H1 (cell line): ENCODE measurements around the gene FOXO1. TPM values are rescaled to one million over a fixed set of nuclear protein-coding genes. Genes with fewer than 3 reads are reported as not detected.

Experiments used
- CTCF ChIA-PET: fragments of 300-600 bp; sonication (Branson Sonifier 250); formaldehyde crosslinking; loops from one replicate; lab custom pipeline; 2021; ENCODE audit not compliant: partially characterized antibody; lab: Charles Lee
- POLR2A ChIA-PET: fragments of 300-600 bp; sonication (Branson Sonifier 250); formaldehyde crosslinking; loops from one replicate; lab custom pipeline; 2021; ENCODE audit warnings: inconsistent platforms; ENCODE audit not compliant: partially characterized antibody; lab: Charles Lee
- DNase-seq, 2 experiments: peaks; one replicate each; pipeline versions ENCODE4 v3.0.0 to v3.0.0-alpha.2; 2010 to 2022; ENCODE audit warnings: low spot score in 2 of 2, low read depth in 1 of 2, mixed read lengths in 1 of 2
- FAIRE-seq: peaks from 2 replicates; lab custom pipeline; 2011; peaks lifted over from hg19 to GRCh38; lab: Jason Lieb, UNC
- H2AFZ ChIP-seq: 2 replicates; pipeline ENCODE4 v1.8.1; 2012; ENCODE audit warnings: low read length, inconsistent platforms
- H2AK5ac ChIP-seq: 2 replicates; pipeline ENCODE4 v1.6.1; 2013; ENCODE audit warnings: low read depth, low read length
- H2BK120ac ChIP-seq: replicated peaks from 2 replicates; pipeline ENCODE3; 2013; ENCODE audit warnings: low read depth, low read length, inconsistent platforms
- H2BK12ac ChIP-seq: 2 replicates; pipeline ENCODE4 v1.6.1; 2013; ENCODE audit warnings: low read depth, low read length
- H2BK15ac ChIP-seq: 2 replicates; pipeline ENCODE4 v1.6.1; 2013; ENCODE audit warnings: low read length
- H2BK20ac ChIP-seq: 2 replicates; pipeline ENCODE4 v1.6.1; 2013; ENCODE audit warnings: low read length
- H2BK5ac ChIP-seq: 2 replicates; pipeline ENCODE4 v1.6.1; 2013; ENCODE audit warnings: low read depth, low read length
- H3K14ac ChIP-seq: 2 replicates; pipeline ENCODE4 v1.6.1; 2013; ENCODE audit warnings: inconsistent platforms; ENCODE audit not compliant: insufficient read length
- H3K18ac ChIP-seq: 2 replicates; pipeline ENCODE4 v1.6.1; 2013; ENCODE audit warnings: low read length; ENCODE audit errors: extremely low read depth
- H3K23ac ChIP-seq: 2 replicates; pipeline ENCODE4 v1.6.1; 2013; ENCODE audit warnings: inconsistent platforms; ENCODE audit not compliant: insufficient read length
- H3K23me2 ChIP-seq: 2 replicates; pipeline ENCODE4 v1.6.1; 2013; ENCODE audit warnings: low read depth, low read length
- H3K27ac ChIP-seq: 2 replicates; pipeline ENCODE4 v1.6.1; 2011; ENCODE audit warnings: low read depth, low read length, inconsistent platforms
- H3K27me3 ChIP-seq, 4 experiments: replicated peaks in 1 of 4; 1 replicate in 1 of 4; 2 replicates in 3 of 4; pipeline versions ENCODE4 v1.6.1 to v1.8.1; 2011 to 2013; ENCODE audit warnings: low read length in 3 of 4, mild to moderate bottlenecking in 3 of 4, inconsistent platforms in 2 of 4, mixed read lengths in 2 of 4, moderate library complexity in 1 of 4; ENCODE audit not compliant: control insufficient read depth in 3 of 4, insufficient read depth in 3 of 4; ENCODE audit errors: extremely low read depth in 1 of 4
- H3K36me3 ChIP-seq, 4 experiments: 2 replicates each; pipeline versions ENCODE4 v1.6.1 to v1.8.1; 2011 to 2013; ENCODE audit warnings: mild to moderate bottlenecking in 4 of 4, low read length in 3 of 4, moderate library complexity in 2 of 4, control low read depth in 1 of 4, inconsistent platforms in 1 of 4; ENCODE audit not compliant: insufficient read depth in 4 of 4, control insufficient read depth in 2 of 4
- H3K4ac ChIP-seq: replicated peaks from 2 replicates; pipeline ENCODE3; 2013; ENCODE audit warnings: low read length, low read depth, mixed read lengths, inconsistent platforms; ENCODE audit not compliant: insufficient read length
- H3K4me1 ChIP-seq, 4 experiments: replicated peaks in 1 of 4; 1 replicate in 1 of 4; 2 replicates in 3 of 4; pipeline versions ENCODE4 v1.6.1 to v1.8.1; 2011 to 2013; ENCODE audit warnings: low read length in 3 of 4, inconsistent platforms in 2 of 4, mixed read lengths in 1 of 4; ENCODE audit not compliant: insufficient read depth in 4 of 4, control insufficient read depth in 3 of 4
- H3K4me2 ChIP-seq, 2 experiments: 2 replicates each; pipeline versions ENCODE4 v1.6.1 to v1.8.1; 2011 to 2013; ENCODE audit warnings: low read depth in 2 of 2, low read length in 2 of 2, control low read depth in 1 of 2, inconsistent platforms in 1 of 2, mild to moderate bottlenecking in 1 of 2; ENCODE audit not compliant: insufficient read depth in 1 of 2
- H3K4me3 ChIP-seq, 4 experiments: fragments of 200-600, 300-600 bp in 1 of 4; sonication (generic), shearing (Covaris generic), sonication (Bioruptor Twin) in 1 of 4; 2 replicates each; pipeline versions ENCODE4 v1.5.1 to v1.8.1; 2011 to 2016; ENCODE audit warnings: low read length in 4 of 4, low read depth in 3 of 4, control low read depth in 2 of 4, inconsistent platforms in 2 of 4, mild to moderate bottlenecking in 2 of 4, mixed read lengths in 1 of 4, moderate library complexity in 1 of 4; ENCODE audit not compliant: insufficient read depth in 2 of 4; ENCODE audit errors: extremely low read depth in 1 of 4
- H3K56ac ChIP-seq: replicated peaks from 2 replicates; pipeline ENCODE3; 2013; ENCODE audit warnings: low read depth, mild to moderate bottlenecking, mixed read lengths, low read length, inconsistent platforms; ENCODE audit not compliant: insufficient read length
- H3K79me1 ChIP-seq: 2 replicates; pipeline ENCODE4 v1.6.1; 2013; ENCODE audit warnings: low read depth, low read length, control low read depth
- H3K79me2 ChIP-seq, 2 experiments: 2 replicates each; pipeline versions ENCODE4 v1.6.1 to v1.8.1; 2012 to 2013; ENCODE audit warnings: low read length in 2 of 2, mild to moderate bottlenecking in 2 of 2, inconsistent platforms in 1 of 2; ENCODE audit not compliant: insufficient read depth in 2 of 2, control insufficient read depth in 1 of 2
- H3K9ac ChIP-seq, 4 experiments: replicated peaks in 1 of 4; 1 replicate in 1 of 4; 2 replicates in 3 of 4; pipeline versions ENCODE4 v1.6.1 to v1.8.1; 2011 to 2013; ENCODE audit warnings: low read depth in 3 of 4, low read length in 3 of 4, control low read depth in 2 of 4, mild to moderate bottlenecking in 2 of 4, moderate library complexity in 2 of 4, inconsistent platforms in 1 of 4; ENCODE audit errors: extremely low read depth in 1 of 4
- H3K9me3 ChIP-seq, 2 experiments: 2 replicates each; pipeline versions ENCODE4 v1.6.1 to v1.8.1; 2012 to 2013; ENCODE audit warnings: mild to moderate bottlenecking in 2 of 2, moderate library complexity in 2 of 2, control low read depth in 1 of 2, inconsistent platforms in 1 of 2, low read depth in 1 of 2, low read length in 1 of 2, mixed read lengths in 1 of 2; ENCODE audit not compliant: insufficient read depth in 2 of 2
- H4K20me1 ChIP-seq, 2 experiments: replicated peaks in 1 of 2; 2 replicates each; pipeline versions ENCODE3 to v1.8.1; 2011 to 2013; ENCODE audit warnings: inconsistent platforms in 2 of 2, low read length in 2 of 2, mild to moderate bottlenecking in 1 of 2; ENCODE audit not compliant: insufficient read depth in 2 of 2, control insufficient read depth in 1 of 2
- H4K5ac ChIP-seq: 2 replicates; pipeline ENCODE4 v1.6.1; 2013; ENCODE audit warnings: low read length, low read depth, mixed read lengths, inconsistent platforms; ENCODE audit not compliant: insufficient read length
- H4K8ac ChIP-seq: 2 replicates; pipeline ENCODE4 v1.8.0; 2013; ENCODE audit warnings: mild to moderate bottlenecking, moderate library complexity, low read length, inconsistent platforms; ENCODE audit not compliant: insufficient read depth; ENCODE audit errors: extremely low read depth
- H4K91ac ChIP-seq: replicated peaks from 2 replicates; pipeline ENCODE3; 2013; ENCODE audit warnings: low read length, mixed read lengths, inconsistent platforms; ENCODE audit not compliant: insufficient read length
- CBX5 ChIP-seq: fragments of 300-800, 300-1000 bp; sonication (generic); IDR thresholded peaks from 2 replicates; pipeline ENCODE4 v1.7.1; 2016; ENCODE audit warnings: antibody characterized with exemption, low read length, low read depth
- EZH2 ChIP-seq: fragments of 200-600 bp; sonication (generic); IDR thresholded peaks from 2 replicates; pipeline ENCODE4 v1.7.1; 2012; ENCODE audit warnings: low read depth, mild to moderate bottlenecking, moderate library complexity, low read length, inconsistent platforms; ENCODE audit not compliant: severe bottlenecking
- GABPA ChIP-seq: IDR thresholded peaks from 2 replicates; pipeline ENCODE4 v1.6.1; 2011; ENCODE audit warnings: mild to moderate bottlenecking, low read length, moderate library complexity, borderline replicate concordance; ENCODE audit not compliant: insufficient read depth
- HDAC6 ChIP-seq: IDR thresholded peaks from one replicate; pipeline ENCODE4 v1.7.1; 2012; ENCODE audit warnings: low read depth, mild to moderate bottlenecking, inconsistent platforms, low read length, moderate library complexity
- JUN ChIP-seq: IDR thresholded peaks from 2 replicates; pipeline ENCODE4 v1.6.1; 2011; ENCODE audit warnings: low read depth, mild to moderate bottlenecking, improper control_type of control experiment, low read length
- NRF1 ChIP-seq: IDR thresholded peaks from 2 replicates; pipeline ENCODE4 v1.6.1; 2011; ENCODE audit warnings: mild to moderate bottlenecking, low read depth, low read length, improper control_type of control experiment
- POLR2A ChIP-seq, 2 experiments: IDR thresholded peaks; 1 replicate in 1 of 2; 2 replicates in 1 of 2; pipeline ENCODE4 v1.6.1; 2011; ENCODE audit warnings: low read depth in 2 of 2, low read length in 2 of 2, mild to moderate bottlenecking in 2 of 2; ENCODE audit errors: control extremely low read depth in 1 of 2
- POLR2AphosphoS5 ChIP-seq: IDR thresholded peaks from 2 replicates; pipeline ENCODE4 v1.6.1; 2011; ENCODE audit warnings: low read depth, low read length
- RFX5 ChIP-seq: IDR thresholded peaks from 2 replicates; pipeline ENCODE4 v1.6.1; 2011; ENCODE audit warnings: low read depth, low read length, improper control_type of control experiment, borderline replicate concordance
- SIN3A ChIP-seq, 2 experiments: IDR thresholded peaks in 1 of 2; conservative IDR thresholded peaks in 1 of 2; 2 replicates each; pipeline ENCODE4 v1.6.1; 2011 to 2012; ENCODE audit warnings: low read length in 2 of 2, improper control_type of control experiment in 1 of 2, low read depth in 1 of 2, mild to moderate bottlenecking in 1 of 2
- TAF1 ChIP-seq: IDR thresholded peaks from 2 replicates; pipeline ENCODE4 v1.6.1; 2011; ENCODE audit warnings: mild to moderate bottlenecking, low read depth, low read length
- YY1 ChIP-seq: IDR thresholded peaks from 2 replicates; pipeline ENCODE4 v1.6.1; 2011; ENCODE audit warnings: low read depth, mild to moderate bottlenecking, low read length
- WGBS, 2 experiments: shearing (Covaris generic) in 1 of 2; methylation state at CpG; one replicate each; pipeline versions ENCODE4 v1.1.6 to v1.1.7; 2013 to 2015; ENCODE audit warnings: low lambda C conversion rate in 2 of 2, mixed read lengths in 2 of 2, inconsistent platforms in 1 of 2, low coverage in 1 of 2, missing lambda C conversion rate in 1 of 2; ENCODE audit not compliant: insufficient replicate concordance in 2 of 2, insufficient coverage in 1 of 2, insufficient read length in 1 of 2; ENCODE audit errors: extremely low coverage in 1 of 2, missing lambda C conversion rate in 1 of 2; 5-methylcytosine and 5-hydroxymethylcytosine counted together
- polyA plus RNA-seq, 7 experiments: library from polyadenylated mRNA; depleted of rRNA in 3 of 7; stranded (reverse) in 5 of 7; unstranded in 2 of 7; fragments of >200 nt in 5 of 7; fragments of 200-250 nt in 2 of 7; gene quantifications; 1 replicate in 5 of 7; 2 replicates in 1 of 7; 4 replicates in 1 of 7; pipeline versions ENCODE4 v1.2.1 to v1.2.3, GENCODE V29; 2011 to 2013; ENCODE audit warnings: missing spikeins in 2 of 7, mixed read lengths in 2 of 7
- total RNA-seq: library from RNA; stranded (reverse); fragmentation: NEBNext Ultra II Directional; extraction: Animal tissue kit (Norgen Biotek cat#: 25700); gene quantifications from 2 replicates; pipeline ENCODE4 v1.2.1, GENCODE V29; 2021
- TF ChIP-seq, protein P1 (sequence below): IDR thresholded peaks from 2 replicates; pipeline ENCODE4 v1.6.1; 2012; ENCODE audit warnings: inconsistent platforms
- TF ChIP-seq, protein P2 (sequence below): IDR thresholded peaks from 2 replicates; pipeline ENCODE4 v1.6.1; 2012; ENCODE audit warnings: inconsistent platforms

Gene FOXO1
- total and polyA plus RNA-seq, 2 of the 8 experiments (the other 6 are each of a cell fraction or from before 2014, with no cell fraction given), result 35.3 to 56.9 TPM

DNA sequence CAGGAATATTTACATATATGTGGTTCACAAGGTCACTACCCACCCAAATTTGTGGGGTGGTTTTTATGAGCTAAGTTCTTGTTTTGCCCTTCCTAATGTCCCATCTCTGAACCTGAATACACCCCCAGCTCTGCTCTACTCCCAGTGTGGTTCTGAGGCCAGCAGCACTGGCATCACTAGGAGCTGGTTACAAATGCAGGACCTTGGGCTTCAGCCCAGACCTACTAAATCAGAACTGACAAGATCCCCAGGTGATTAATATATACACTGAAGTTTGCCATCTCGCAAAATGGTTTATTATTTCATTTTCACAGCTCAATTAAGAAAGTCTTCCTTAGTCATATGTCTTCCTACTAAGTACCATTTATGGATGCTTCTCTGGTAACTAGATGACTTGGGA is 67.9 kb downstream of the FOXO1 start:
- H3K36me3 ChIP-seq, result no peaks in the 10 kb centered on the region
- POLR2A ChIA-PET, result interaction anchor here (1.8 kb wide), 1 partner anchor 13 kb away, joined by 4 read pairs; no protein-coding TSS in a partner anchor
- H3K23me2 ChIP-seq, result no peaks in the 10 kb centered on the region
- H3K4me1 ChIP-seq, result peaks cover 13 to 20% (median 18%) of the 10 kb centered on the region in 4 experiments
- no peak overlapping the region for H2BK12ac ChIP-seq
- WGBS, 2 experiments, result 100% methylated on average over 1 of the region's 1 CpG; no CpG with 5 or more reads in 1 of the 2 experiments
- no peak overlapping the region for H2BK5ac ChIP-seq
- H4K91ac ChIP-seq, result no peak overlapping the region
- H2BK15ac ChIP-seq, result no peak overlapping the region
- H3K79me1 ChIP-seq, result peaks cover 16% of the 10 kb centered on the region
- no peak for FAIRE-seq
- no peak overlapping the region for H2AFZ ChIP-seq
- no peaks in the 10 kb centered on the region for H3K9me3 ChIP-seq
- H3K4me2 ChIP-seq, result no peak overlapping the region
- H3K79me2 ChIP-seq, result peaks cover 27 to 100% of the 10 kb centered on the region in 2 experiments; a peak in 3 of 4 replicates
- H3K9ac ChIP-seq, result no peak overlapping the region
- H3K27ac ChIP-seq, result no peak overlapping the region
- H3K23ac ChIP-seq, result no peak overlapping the region
- DNase-seq, result no peak
- no peak overlapping the region for H4K8ac ChIP-seq
- no peak overlapping the region for H3K14ac ChIP-seq
- H4K5ac ChIP-seq, result no peak overlapping the region
- H3K18ac ChIP-seq, result no peak overlapping the region
- H4K20me1 ChIP-seq, result peaks cover 27 to 45% of the 10 kb centered on the region in 2 experiments
- H3K27me3 ChIP-seq, result no peaks in the 10 kb centered on the region
- CTCF ChIA-PET, result no interaction called here
- no peak overlapping the region for H3K56ac ChIP-seq
- no peak overlapping the region for H2BK120ac ChIP-seq
- no peak overlapping the region for H3K4ac ChIP-seq
- no peak overlapping the region for H2BK20ac ChIP-seq
- no peak overlapping the region for H3K4me3 ChIP-seq
- H2AK5ac ChIP-seq, result no peak overlapping the region
- no peak for TF ChIP-seq JUN
- TF ChIP-seq, protein P1, sequence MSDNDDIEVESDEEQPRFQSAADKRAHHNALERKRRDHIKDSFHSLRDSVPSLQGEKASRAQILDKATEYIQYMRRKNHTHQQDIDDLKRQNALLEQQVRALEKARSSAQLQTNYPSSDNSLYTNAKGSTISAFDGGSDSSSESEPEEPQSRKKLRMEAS, result no peak
- TF ChIP-seq CBX5, result no peak
- no peak for TF ChIP-seq EZH2
- TF ChIP-seq, protein P2, sequence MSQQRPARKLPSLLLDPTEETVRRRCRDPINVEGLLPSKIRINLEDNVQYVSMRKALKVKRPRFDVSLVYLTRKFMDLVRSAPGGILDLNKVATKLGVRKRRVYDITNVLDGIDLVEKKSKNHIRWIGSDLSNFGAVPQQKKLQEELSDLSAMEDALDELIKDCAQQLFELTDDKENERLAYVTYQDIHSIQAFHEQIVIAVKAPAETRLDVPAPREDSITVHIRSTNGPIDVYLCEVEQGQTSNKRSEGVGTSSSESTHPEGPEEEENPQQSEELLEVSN, result no peak
- no peak for TF ChIP-seq HDAC6
- no peak for TF ChIP-seq TAF1
- TF ChIP-seq GABPA, result no peak
- TF ChIP-seq NRF1, result no peak
- no peak for TF ChIP-seq RFX5
- no peak for TF ChIP-seq POLR2AphosphoS5
- TF ChIP-seq SIN3A (conservative IDR thresholded peaks at IDR 0.05 in 1 of 2, IDR thresholded peaks at IDR 0.05 in 1 of 2; ENCODE audit: low read depth in 1 of 2, low read length in 2 of 2), result no peak
- no peak for TF ChIP-seq POLR2A (IDR thresholded peaks at IDR 0.05; ENCODE audit: control extremely low read depth in 1 of 2, low read depth in 2 of 2, low read length in 2 of 2)
- no peak for TF ChIP-seq YY1
